HL-60 (cell line): ENCODE data around the gene RBMY1D.

Experiments
- CTCF ChIP-seq: IDR thresholded peaks from one replicate; pipeline ENCODE4 v1.5.1; 2011; ENCODE audit warnings: low read length, control low read depth, inconsistent platforms; ENCODE audit not compliant: insufficient read depth
- GABPA ChIP-seq: IDR thresholded peaks from 2 replicates; pipeline ENCODE4 v1.6.1; 2012; ENCODE audit warnings: low read depth
- POLR2AphosphoS5 ChIP-seq: IDR thresholded peaks from 2 replicates; pipeline ENCODE4 v1.6.1; 2012; ENCODE audit warnings: low read depth
- SPI1 ChIP-seq: IDR thresholded peaks from 2 replicates; pipeline ENCODE4 v1.6.1; 2012; ENCODE audit warnings: low read depth, mild to moderate bottlenecking, borderline replicate concordance
- TF ChIP-seq, protein P1 (sequence below): IDR thresholded peaks from 2 replicates; pipeline ENCODE4 v1.6.1; 2012; ENCODE audit warnings: low read depth; ENCODE audit not compliant: insufficient replicate concordance

DNA sequence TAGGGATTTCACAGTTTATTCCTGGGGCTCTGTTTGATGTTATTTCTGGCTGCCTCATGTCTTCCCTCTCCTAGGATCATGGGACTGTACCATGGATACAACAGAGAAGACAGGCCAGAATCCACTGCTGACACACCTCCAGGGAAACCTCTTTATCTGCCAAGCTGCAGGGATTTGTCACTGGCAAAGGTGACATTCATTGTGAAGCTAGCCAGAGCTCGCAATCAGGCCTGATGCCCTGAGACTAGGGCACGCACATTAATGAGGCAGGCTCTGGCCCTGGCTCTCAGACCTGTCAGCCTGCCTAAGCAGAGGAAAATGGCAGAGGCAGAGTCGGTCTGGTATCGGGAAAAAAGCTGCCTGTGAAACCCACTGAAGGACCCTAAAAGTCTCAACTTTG lies 52.2 kb downstream of the RBMY1D start:
- no peak for TF ChIP-seq CTCF
- no peak for TF ChIP-seq POLR2AphosphoS5
- no peak for TF ChIP-seq GABPA
- no peak for TF ChIP-seq SPI1
- TF ChIP-seq, protein P1, sequence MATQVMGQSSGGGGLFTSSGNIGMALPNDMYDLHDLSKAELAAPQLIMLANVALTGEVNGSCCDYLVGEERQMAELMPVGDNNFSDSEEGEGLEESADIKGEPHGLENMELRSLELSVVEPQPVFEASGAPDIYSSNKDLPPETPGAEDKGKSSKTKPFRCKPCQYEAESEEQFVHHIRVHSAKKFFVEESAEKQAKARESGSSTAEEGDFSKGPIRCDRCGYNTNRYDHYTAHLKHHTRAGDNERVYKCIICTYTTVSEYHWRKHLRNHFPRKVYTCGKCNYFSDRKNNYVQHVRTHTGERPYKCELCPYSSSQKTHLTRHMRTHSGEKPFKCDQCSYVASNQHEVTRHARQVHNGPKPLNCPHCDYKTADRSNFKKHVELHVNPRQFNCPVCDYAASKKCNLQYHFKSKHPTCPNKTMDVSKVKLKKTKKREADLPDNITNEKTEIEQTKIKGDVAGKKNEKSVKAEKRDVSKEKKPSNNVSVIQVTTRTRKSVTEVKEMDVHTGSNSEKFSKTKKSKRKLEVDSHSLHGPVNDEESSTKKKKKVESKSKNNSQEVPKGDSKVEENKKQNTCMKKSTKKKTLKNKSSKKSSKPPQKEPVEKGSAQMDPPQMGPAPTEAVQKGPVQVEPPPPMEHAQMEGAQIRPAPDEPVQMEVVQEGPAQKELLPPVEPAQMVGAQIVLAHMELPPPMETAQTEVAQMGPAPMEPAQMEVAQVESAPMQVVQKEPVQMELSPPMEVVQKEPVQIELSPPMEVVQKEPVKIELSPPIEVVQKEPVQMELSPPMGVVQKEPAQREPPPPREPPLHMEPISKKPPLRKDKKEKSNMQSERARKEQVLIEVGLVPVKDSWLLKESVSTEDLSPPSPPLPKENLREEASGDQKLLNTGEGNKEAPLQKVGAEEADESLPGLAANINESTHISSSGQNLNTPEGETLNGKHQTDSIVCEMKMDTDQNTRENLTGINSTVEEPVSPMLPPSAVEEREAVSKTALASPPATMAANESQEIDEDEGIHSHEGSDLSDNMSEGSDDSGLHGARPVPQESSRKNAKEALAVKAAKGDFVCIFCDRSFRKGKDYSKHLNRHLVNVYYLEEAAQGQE = no peak
